ENCODE results near the gene RAB31. TPM values are rescaled to one million over a fixed set of nuclear protein-coding genes. Genes with fewer than 3 reads are reported as not detected.

Gene RAB31
- 10 to 100 TPM; 24.5 to 91.6 (median 70.2) TPM for total RNA-seq

DNA sequence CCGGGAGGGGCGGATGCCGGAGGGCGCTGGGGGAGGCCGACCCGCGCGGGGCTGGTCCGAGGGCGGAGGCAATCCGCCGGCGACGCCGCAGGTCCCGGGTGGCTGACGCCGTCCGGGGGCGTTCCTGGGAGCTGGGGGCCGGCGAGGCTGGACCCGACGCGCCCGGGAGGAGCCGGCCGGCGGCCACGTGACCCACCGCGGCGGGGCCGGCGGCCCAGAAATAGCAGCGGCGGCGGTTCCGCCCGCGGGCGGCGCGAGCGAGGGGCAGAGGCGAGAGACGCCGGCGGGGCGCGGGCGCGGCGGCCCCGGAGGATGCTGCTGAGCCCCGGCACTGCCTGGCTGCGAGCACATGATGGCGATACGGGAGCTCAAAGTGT is at the start of gene RAB31:
RAB31 (plus strand) TSS at position 245 of the 377 bp plus-strand sequence; CDS start at position 350, 105 bp downstream.
- no peak for TF ChIP-seq CTCF (IDR thresholded peaks at IDR 0.05; ENCODE audit: low read depth)

GRCh38 chr18:9659499-9660375 is 48.4 kb upstream of the RAB31 start:
- TF ChIP-seq CTCF (IDR thresholded peaks at IDR 0.05; ENCODE audit: low read depth), result no peak

DNA sequence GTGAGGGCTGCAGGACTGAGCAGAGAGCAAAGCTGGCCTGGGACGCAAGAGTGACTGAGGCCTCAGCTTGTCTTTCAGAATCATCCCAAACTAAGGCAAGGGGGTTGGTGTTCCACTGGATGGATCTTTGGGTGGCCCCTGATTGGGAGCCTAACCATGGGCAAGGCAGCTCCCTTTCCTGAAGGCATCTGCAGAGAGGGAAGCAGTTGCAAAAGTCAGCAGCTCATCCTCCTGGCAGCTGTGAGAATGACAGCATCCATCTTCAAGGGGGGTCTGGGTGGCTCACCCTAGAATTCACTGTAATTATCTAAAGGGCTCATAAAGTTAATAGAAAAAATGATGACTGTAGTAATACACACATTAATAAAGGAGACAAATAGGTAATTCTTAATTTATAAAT is 46.5 kb upstream of the RAB31 start:
- no peak for TF ChIP-seq CTCF (IDR thresholded peaks at IDR 0.05; ENCODE audit: low read depth)

- TF ChIP-seq CTCF (IDR thresholded peaks at IDR 0.05; ENCODE audit: low read depth), result no peak
Measured at GRCh38 chr18:9663377-9663776, 44.7 kb upstream of the RAB31 start.

DNA sequence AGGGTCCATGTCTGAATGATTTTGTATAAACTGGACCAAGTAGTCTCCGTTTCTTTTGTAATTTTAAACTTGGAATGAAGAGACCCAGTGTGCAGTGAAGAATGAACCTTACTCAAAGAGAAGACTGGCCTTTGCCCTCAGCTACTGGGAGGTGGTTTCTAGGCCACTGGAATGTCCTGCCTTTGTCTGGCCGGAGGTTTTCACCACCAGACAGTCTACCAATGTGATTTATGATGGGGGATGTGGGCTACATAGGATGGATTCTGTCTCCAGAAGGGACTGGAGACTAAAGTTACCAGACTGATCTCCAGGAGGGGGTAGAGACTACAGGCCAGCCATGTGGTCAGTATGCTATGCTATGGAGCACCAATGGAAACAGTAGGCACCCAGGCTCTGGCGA is 42.8 kb upstream of the RAB31 start:
- TF ChIP-seq CTCF (IDR thresholded peaks at IDR 0.05; ENCODE audit: low read depth), result no peak

DNA sequence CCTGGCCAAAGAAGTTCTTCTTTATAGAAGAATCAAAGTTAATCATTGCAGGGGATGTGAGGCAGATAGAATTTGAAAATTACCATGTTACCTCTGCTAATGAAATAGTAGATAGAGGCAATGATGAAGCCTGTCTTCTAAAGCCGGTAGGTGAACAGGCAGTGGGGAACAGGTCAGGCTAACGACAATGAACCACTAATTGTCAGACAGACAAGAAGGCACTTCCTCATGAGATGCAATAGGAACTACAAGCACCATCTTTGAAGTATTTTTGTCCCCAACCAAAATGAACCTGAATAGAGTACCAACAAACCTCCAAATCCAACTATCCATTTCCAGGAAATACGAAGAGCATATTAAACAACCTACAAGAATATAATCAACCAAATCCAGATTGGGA is 41.6 kb upstream of the RAB31 start:
- TF ChIP-seq CTCF (IDR thresholded peaks at IDR 0.05; ENCODE audit: low read depth), result no peak

DNA sequence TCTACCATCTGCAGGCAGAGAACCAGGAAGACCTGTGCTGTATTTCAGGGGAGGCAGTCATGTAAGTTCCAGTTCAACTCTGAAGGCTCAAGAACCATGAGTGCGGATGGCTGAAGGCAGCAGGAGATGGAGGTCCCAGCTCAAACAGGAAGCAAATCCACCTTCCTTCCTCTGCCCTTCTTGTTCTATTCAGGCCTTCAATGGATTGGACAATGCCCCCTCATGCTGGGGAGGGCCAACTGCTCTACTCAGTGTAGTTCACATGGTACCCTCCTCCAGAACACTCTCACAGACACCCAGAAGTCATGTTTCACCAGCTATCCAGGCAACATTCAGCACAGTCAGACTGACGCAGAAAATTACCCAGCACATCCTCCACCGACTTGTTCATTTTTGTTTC is 39.1 kb upstream of the RAB31 start:
- TF ChIP-seq CTCF (IDR thresholded peaks at IDR 0.05; ENCODE audit: low read depth), result no peak
